ENCODE measurements around the gene LY6G5C.

The LY6G5C gene

GRCh38 chr6:31660381-31661261 is 20.2 kb downstream of the LY6G5C start, which contains the start of gene C6orf47:
C6orf47 (minus strand) TSS chr6:31660778; CDS start chr6:31659947, 831 bp downstream.
- DNase-seq, result peak; percentile 74

GRCh38 chr6:31659649-31660380 is 21.1 kb downstream of the LY6G5C start:
- DNase-seq, result no peak

GRCh38 chr6:31658983-31659648 is 21.8 kb downstream of the LY6G5C start:
- no peak for DNase-seq

GRCh38 chr6:31658158-31658688 is 22.6 kb downstream of the LY6G5C start:
- DNase-seq, result no peak

- no peak for DNase-seq
These were observed 23.3 kb downstream of the LY6G5C start for GRCh38 chr6:31657406-31658157.

GRCh38 chr6:31655349-31656237 is 25.3 kb downstream of the LY6G5C start, which contains the start of gene APOM:
APOM (plus strand) TSS chr6:31655894; CDS start chr6:31655967, 73 bp downstream.
- DNase-seq, result no peak

- no peak for DNase-seq
These were observed 26.1 kb downstream of the LY6G5C start for GRCh38 chr6:31654574-31655348.

GRCh38 chr6:31652925-31653724 is 27.7 kb downstream of the LY6G5C start:
- DNase-seq, result peak; percentile 96

GRCh38 chr6:31651602-31652191 is 29.2 kb downstream of the LY6G5C start:
- DNase-seq, result peak; percentile 52

- no peak for DNase-seq
These were observed 35.5 kb downstream of the LY6G5C start for GRCh38 chr6:31645325-31645724.

- DNase-seq, result no peak
These were observed 36.9 kb downstream of the LY6G5C start for GRCh38 chr6:31643818-31644454.

GRCh38 chr6:31642798-31643570 is 37.9 kb downstream of the LY6G5C start:
- DNase-seq, result no peak

GRCh38 chr6:31641370-31641769 is 39.5 kb downstream of the LY6G5C start:
- DNase-seq, result no peak

- no peak for DNase-seq
These were observed 40.3 kb downstream of the LY6G5C start for GRCh38 chr6:31640612-31641011.

GRCh38 chr6:31639449-31639861 is 41.4 kb downstream of the LY6G5C start:
- DNase-seq, result no peak

- DNase-seq, result no peak
These were observed 41.8 kb downstream of the LY6G5C start for GRCh38 chr6:31639043-31639442.
